Activated CD8-positive, alpha-beta T cell treated with anti-CD3 and anti-CD28 coated beads for 36 hours (primary cell): ENCODE measurements around the gene AUH. TPM values are rescaled to one million over a fixed set of nuclear protein-coding genes. Genes with fewer than 3 reads are reported as not detected.

Experiments used
- ATAC-seq: fragments of 200-7000 bp; cut with Tn5 transposase; one replicate; pipeline ENCODE4 v1.10.0; 2021; ENCODE audit warnings: mild to moderate bottlenecking, moderate library complexity
- CTCF ChIA-PET: fragments of 350-600 bp; sonication (Branson Sonifier 250); formaldehyde crosslinking; loops from one replicate; lab custom pipeline; 2021; ENCODE audit warnings: antibody characterized with exemption; lab: Charles Lee
- POLR2A ChIA-PET: fragments of 350-600 bp; sonication (Branson Sonifier 250); formaldehyde crosslinking; loops from one replicate; lab custom pipeline; 2021; ENCODE audit warnings: antibody characterized with exemption; lab: Charles Lee
- DNase-seq: peaks from one replicate; pipeline ENCODE4 v3.0.0-alpha.2; 2020
- H3K27ac Mint-ChIP-seq: one replicate; pipeline ENCODE4 v1.8.0; 2021; ENCODE audit warnings: mild to moderate bottlenecking, mixed read lengths
- H3K27me3 Mint-ChIP-seq: one replicate; pipeline ENCODE4 v1.8.0; 2021; ENCODE audit warnings: mixed read lengths
- H3K36me3 Mint-ChIP-seq: one replicate; pipeline ENCODE4 v1.8.0; 2021; ENCODE audit warnings: low read depth, mixed read lengths
- H3K4me1 Mint-ChIP-seq: one replicate; pipeline ENCODE4 v1.8.0; 2021; ENCODE audit warnings: low read depth, mixed read lengths
- H3K4me3 Mint-ChIP-seq: one replicate; pipeline ENCODE4 v1.8.0; 2021; ENCODE audit warnings: mild to moderate bottlenecking, moderate library complexity, mixed read lengths
- H3K9me3 Mint-ChIP-seq: one replicate; pipeline ENCODE4 v1.8.0; 2021; ENCODE audit warnings: mixed read lengths
- CTCF ChIP-seq: fragments of 200-600 bp; IDR thresholded peaks from one replicate; pipeline ENCODE4 v1.8.0; 2022; ENCODE audit warnings: antibody characterized with exemption, mild to moderate bottlenecking
- intact Hi-C: fragments of 100-400 bp; cut with micrococcal nuclease; formaldehyde crosslinking; loops from one replicate; pipeline ENCODE4 v1.10.0; 2022
- total RNA-seq, 2 experiments: library from RNA; stranded (reverse); gene quantifications; one replicate each; pipeline ENCODE4 v1.2.3, GENCODE V29; 2021

Gene AUH
- total RNA-seq, 2 experiments from 2014 or later: 30.8 to 31.1 TPM

DNA sequence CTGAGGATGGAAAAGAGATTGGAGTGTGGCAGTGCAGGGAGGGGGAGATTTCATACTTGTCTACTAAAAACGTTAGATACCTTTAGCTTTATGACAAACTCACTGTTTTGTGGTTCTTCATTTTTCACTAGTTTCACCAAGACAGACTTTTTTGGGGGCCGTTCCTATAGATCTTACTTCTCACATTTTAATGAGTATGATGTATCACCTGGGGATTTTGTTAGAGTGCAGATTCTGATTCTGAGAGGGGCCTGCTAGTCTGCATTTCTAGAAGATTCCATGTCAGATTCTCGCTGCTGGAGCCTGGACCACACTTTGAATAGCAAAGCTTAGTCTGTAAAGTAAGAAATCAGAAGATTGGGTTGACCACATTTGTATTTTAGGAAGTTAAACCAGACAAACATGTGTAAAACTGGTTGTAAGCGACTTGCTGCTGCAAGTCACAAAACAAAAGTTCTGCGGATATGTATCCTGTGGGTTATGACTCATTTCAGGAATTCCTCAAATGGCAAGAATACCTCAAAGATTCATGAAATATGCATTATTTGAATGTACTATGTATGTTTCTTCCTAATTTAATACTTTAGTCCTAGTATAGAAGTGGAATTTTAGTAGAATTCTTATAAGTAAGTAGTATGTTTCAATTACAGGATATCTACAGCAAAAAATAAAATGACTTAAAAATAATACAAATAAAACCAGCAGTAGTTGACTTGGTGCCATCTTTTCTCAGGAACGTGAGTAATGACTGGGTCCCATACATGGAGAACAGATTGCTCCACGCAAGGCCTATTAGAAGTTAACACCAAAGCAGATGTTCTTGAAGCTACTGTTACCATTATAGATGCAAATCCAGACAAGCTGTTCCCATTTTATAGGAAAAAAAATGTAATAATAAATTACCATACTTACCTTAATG lies 34.1 kb upstream of the AUH start:
- peak overlapping the region; percentile 28 for H3K4me3 Mint-ChIP-seq
- DNase-seq: peak; percentile 45
- ChIA-PET POLR2A (interaction anchor here (0.6 to 1.9 kb wide), 11 partner anchors 9 to 245 kb away, joined by 3 to 14 read pairs (median 4); no protein-coding TSS in a partner anchor), CTCF (interaction anchor here (0.7 to 1.8 kb wide), 4 partner anchors 9 to 30 kb away, joined by 3 to 7 read pairs (median 3); no protein-coding TSS in a partner anchor)
- no peaks in the 10 kb centered on the region for H3K36me3 Mint-ChIP-seq
- peaks cover 16% of the 10 kb centered on the region for H3K4me1 Mint-ChIP-seq
- TF ChIP-seq CTCF: no peak
- peak; percentile 90 for ATAC-seq
- no peaks in the 10 kb centered on the region for H3K9me3 Mint-ChIP-seq
- peak overlapping the region; percentile 89 for H3K27ac Mint-ChIP-seq
- H3K27me3 Mint-ChIP-seq: peaks cover 2% of the 10 kb centered on the region
- intact Hi-C loops: no loop called here

- intact Hi-C loops: no loop called here
- ChIA-PET CTCF (interaction anchor here (1.8 kb wide), 1 partner anchor 31 kb away, joined by 7 read pairs; no protein-coding TSS in a partner anchor), POLR2A (interaction anchor here (0.7 to 1.5 kb wide), 8 partner anchors 14 to 245 kb away, joined by 3 to 6 read pairs (median 4); no protein-coding TSS in a partner anchor)
- ATAC-seq (peak; percentile 43), DNase-seq (no peak)
- no peaks in the 10 kb centered on the region for H3K36me3 Mint-ChIP-seq
- peaks cover 16% of the 10 kb centered on the region for H3K4me1 Mint-ChIP-seq
- H3K27me3 Mint-ChIP-seq: peaks cover 2% of the 10 kb centered on the region
- H3K27ac Mint-ChIP-seq: peak overlapping the region; percentile 89
- no peaks in the 10 kb centered on the region for H3K9me3 Mint-ChIP-seq
- TF ChIP-seq CTCF: no peak
- H3K4me3 Mint-ChIP-seq: peak overlapping the region; percentile 28
Measured at GRCh38 chr9:91395106-91395552, 33.4 kb upstream of the AUH start.

GRCh38 chr9:91393826-91394225 lies 32.1 kb upstream of the AUH start:
- H3K27me3 Mint-ChIP-seq: peaks cover 2% of the 10 kb centered on the region
- intact Hi-C loops: no loop called here
- no peak for DNase-seq
- peaks cover 16% of the 10 kb centered on the region for H3K4me1 Mint-ChIP-seq
- no peak overlapping the region for H3K4me3 Mint-ChIP-seq
- H3K36me3 Mint-ChIP-seq: no peaks in the 10 kb centered on the region
- no peak for ATAC-seq
- no peak overlapping the region for H3K27ac Mint-ChIP-seq
- H3K9me3 Mint-ChIP-seq: no peaks in the 10 kb centered on the region
- no peak for TF ChIP-seq CTCF
- ChIA-PET POLR2A (interaction anchor here (1.2 kb wide), 1 partner anchor 33 kb away, joined by 3 read pairs; no protein-coding TSS in a partner anchor), CTCF (interaction anchor here (0.8 kb wide), 1 partner anchor 295 kb away, joined by 3 read pairs; no protein-coding TSS in a partner anchor)

- Mint-ChIP-seq H3K4me1 (peaks cover 16% of the 10 kb centered on the region), H3K4me3 (no peak overlapping the region), H3K27ac (no peak overlapping the region), H3K36me3 (no peaks in the 10 kb centered on the region), H3K9me3 (no peaks in the 10 kb centered on the region), H3K27me3 (no peaks in the 10 kb centered on the region)
- CTCF ChIA-PET: no interaction called here
- POLR2A ChIA-PET: interaction anchor here (0.6 kb wide), 1 partner anchor 91 kb away, joined by 3 read pairs; no protein-coding TSS in a partner anchor
- intact Hi-C loops: no loop called here
- no peak for ATAC-seq
- no peak for TF ChIP-seq CTCF
- DNase-seq: no peak
Measured at GRCh38 chr9:91392435-91392834, 30.7 kb upstream of the AUH start.
